GM19452 (cell line): ENCODE data around the gene SEC14L5.

Experiments
- ATAC-seq: cut with Tn5 transposase; IDR thresholded peaks from one replicate; pipeline ENCODE4 v1.9.1; 2021; ENCODE audit not compliant: unreplicated experiment

SEC14L5 gene

DNA sequence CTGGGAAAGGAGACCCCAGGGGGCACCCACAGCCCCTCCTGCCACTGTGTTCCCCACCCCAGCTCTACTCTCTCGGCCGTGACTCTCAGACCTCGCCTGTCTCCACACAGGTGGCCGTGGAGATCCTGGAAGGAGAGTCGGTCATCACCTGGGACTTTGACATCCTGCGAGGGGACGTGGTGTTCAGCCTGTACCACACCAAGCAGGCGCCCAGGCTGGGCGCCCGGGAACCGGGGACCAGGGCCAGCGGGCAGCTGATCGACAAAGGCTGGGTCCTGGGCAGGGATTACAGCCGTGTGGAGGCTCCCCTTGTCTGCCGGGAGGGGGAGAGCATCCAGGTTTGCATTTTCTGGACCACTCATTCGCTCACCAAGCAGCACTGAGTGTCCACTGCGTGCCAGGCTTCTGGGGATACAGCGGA lies 50.2 kb downstream of the SEC14L5 start:
- ATAC-seq = no peak

DNA sequence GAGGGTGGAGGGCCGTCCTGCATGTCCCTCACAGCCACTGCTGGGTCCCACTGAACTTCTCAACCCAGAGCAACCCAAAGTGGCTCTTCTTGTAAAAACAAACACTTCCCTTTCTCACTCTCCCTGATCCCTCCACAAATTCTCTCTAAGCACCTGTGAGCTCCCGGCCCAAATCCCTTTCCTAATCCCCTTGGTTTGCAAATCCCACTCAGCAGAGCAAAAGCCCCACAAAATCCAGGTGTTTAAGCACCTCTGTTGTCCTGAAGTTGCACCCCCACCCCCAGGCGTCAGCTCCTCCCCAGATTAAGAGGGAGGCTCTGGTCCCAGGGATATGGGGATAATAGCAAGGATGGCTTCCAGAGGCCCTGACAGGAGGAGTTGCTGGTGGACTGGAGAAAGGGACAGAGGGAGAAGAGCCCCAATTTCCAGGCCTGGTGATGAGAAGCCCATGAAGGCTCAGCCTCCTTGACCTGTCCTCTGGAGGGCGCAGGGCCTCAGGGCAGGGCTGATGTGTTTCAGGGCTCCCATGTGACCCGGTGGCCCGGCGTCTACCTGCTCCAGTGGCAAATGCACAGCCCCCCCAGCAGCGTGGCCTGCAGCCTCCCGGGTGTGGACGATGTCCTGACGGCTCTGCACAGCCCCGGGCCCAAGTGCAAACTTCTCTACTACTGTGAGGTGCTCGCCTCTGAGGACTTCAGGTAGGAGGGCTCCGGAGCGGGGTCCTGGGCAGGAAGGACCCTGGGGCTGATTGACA lies 52.6 kb downstream of the SEC14L5 start:
- ATAC-seq = no peak

DNA sequence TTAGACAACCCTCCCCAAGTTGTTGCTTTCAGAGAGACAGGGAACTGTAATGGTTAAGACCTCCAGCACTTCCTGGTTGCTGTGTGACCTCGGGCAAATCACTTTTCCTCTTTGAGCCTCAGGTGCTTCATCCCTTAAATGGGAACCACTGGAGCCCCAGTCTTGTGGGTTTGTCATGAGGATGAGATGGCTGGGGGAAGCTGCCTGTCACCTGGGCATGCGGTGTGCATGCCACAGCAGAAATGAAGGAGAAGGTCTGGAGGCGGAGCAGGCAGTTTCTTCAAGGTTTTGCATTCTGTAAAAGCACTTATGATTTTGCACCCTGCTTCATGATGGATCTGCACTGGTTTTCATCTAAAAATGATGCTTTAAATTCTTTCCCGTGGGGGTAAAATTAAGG lies 53.5 kb downstream of the SEC14L5 start:
- no peak for ATAC-seq

DNA sequence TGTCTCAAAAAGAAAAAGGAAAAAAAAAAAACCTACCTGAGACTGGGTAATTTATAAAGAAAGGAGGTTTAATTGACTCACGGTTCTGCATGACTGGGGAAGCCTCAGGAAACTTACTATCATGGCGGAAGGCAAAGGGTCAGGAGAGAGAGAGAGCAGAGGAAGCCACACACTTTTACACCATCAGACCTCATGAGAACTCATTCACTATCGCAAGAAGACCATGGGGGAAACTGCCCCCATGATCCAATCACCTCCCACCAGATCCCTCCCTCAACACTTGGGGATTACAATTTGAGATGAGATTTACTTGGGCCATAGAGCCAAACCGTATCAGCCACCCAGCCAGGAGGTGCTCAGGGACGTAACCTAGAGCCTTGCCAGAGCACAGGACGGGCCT lies 54.8 kb downstream of the SEC14L5 start:
- no peak for ATAC-seq

DNA sequence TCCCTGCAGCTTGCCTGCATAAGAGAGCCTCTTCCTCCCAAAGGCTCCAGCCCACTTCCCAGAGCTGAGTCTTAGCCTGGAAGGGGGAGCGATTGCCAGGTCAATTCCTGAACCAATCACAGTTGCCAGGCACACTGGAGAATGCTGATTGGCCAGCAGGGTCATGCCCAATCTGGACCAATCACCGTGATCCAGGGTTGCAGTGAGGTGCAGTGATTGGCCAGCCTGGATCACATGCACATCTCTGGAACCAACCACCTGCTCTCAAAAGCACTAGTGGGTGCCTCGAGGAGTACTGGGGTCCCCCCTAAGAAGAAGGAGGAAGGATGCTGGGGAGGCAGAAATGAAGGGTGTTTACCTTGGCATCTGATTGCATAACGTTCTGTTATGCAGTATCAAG lies 57.2 kb downstream of the SEC14L5 start:
- no peak for ATAC-seq

DNA sequence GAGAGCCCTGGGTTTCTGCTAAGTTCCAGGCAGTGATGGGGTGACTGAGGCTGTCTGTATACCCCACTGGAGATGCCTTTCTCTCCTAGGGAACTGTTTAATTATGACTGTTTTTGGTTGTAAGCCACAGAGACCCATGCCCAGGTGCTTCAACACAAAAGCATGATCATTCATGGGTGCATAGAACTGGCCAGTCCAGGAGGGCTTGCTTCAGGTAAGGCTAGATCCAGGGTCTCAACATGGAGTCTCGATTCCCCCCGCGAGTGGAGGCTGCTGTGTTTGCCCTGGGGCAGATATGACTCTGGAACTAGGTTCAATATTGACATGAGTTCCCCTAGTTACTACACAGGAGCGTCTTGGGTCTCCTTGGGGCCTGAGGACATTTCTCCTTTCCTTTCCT lies 57.8 kb downstream of the SEC14L5 start:
- no peak for ATAC-seq

DNA sequence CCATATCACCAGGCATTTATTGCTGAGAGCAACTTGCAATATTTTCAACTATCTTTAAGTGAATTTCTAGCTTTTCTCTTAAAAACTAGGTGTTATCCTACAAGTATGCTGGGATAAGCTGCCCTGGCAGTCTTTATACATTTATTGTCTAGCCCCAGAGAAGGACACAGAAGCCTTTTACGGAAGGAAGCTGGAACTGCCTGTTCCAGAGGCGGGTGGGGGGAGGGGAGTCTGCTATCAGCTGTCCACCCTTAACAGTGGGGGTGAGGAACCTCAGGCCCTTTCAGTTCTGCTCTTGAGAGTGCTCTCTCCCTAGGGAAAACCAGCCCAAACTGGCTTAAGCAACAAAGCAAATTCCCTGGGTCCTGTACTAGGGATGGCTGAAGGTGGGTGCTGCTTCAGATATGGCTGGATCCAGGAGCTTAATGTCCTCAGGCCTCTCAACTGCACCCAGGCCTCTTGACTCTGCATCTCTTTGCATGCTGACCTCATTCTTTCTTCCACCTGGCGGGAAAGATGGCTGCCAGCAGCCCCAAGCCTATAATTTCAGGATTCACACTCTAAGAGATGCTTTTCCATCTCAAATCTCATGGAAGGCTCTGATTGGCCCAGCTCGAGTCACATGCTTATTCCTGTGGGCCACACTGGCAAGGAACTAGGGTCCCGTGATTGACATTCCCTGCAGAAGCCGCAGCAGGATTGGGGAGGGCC lies 59.0 kb downstream of the SEC14L5 start:
- no peak for ATAC-seq

DNA sequence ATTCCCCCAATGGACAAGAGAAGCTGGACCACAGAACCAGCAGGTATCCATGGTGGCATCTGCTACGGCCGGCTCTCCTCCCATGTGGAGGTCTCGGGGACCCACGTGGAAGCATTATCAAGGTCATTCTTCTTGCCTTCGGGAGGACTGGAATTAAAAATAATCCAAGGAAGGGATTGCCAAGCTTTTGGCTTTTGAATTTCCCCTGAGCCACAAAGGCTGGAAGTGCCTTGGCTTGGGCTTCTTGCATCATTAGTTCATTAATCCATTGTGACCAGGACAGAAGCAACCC lies 59.5 kb downstream of the SEC14L5 start:
- ATAC-seq = no peak

DNA sequence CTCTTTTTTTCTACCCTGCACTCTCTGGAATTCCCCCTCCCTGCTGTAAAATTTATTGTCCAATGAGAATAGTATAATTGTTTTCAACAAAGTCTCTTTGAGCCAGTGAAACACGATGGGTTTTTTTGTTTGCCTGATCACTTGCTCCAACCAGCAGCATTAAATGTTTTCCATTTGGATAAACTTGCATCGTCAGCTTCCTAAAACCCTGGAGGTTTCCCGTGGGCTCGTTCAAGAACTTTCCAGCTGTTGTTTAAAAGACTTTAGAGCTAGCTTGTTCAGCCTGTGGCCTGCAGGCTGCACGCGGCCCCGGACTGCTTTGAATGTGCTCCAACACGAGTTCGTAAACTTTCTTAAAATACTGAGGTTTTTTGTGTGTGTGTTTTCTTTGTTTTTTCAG lies 60.7 kb downstream of the SEC14L5 start:
- no peak for ATAC-seq

DNA sequence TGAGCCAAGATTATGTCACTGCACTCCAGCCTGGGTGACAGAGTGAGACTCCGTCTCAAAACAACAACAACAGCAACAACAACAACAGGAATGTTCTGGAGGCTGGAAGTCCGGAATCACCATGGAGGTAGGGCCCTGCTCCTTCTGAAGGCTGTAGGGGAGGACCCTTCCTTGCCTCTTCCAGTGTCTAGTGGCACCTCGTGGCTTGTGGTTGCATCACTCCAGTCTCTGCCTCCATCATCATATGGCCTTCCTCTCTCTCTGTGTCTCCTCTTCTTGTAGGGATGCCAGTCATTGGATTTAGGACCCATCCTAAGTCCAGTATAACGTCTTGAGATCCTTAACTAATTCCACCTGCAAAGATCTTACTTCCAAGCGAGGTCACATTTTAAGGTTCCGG lies 61.6 kb downstream of the SEC14L5 start:
- ATAC-seq = no peak

DNA sequence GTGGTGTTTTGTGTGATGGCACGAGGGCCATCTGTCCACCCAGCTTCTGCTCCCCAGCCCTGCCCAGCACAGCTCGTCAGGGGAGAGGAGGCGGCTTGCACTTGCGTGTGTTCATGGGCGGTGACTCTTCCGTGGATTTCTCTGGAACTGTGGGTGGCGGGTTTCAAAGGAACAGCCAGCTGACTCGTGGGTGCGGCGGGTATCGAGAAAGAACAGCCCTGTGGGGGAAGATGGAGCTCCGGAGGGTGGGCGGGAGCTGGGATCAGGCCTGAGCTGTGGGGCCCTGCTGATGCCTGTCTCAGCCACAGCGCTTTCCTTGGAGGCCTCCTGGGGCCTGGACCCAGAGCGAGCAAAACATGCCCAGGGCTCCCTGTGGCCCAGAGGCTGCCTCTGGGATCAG lies 62.4 kb downstream of the SEC14L5 start:
- ATAC-seq = no peak

DNA sequence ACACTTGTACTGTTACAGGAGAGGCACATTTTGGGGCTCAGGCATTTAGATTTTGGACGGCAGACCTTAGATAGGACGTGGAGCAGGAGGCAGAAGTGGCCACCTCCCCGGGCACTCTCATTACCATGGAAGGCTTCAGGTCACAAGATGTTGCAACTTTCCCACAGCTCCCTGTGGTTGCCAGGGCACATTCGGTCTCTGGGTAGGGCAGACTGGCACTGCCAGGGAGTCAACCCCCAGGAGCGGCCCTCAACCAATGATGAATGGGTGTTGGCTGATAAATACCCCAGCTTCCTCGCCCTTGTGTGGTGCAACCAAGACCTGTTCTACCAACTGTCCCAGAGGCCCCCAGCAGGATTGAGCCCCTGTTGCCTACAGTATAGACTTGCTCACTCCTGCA lies 64.4 kb downstream of the SEC14L5 start:
- ATAC-seq = no peak

DNA sequence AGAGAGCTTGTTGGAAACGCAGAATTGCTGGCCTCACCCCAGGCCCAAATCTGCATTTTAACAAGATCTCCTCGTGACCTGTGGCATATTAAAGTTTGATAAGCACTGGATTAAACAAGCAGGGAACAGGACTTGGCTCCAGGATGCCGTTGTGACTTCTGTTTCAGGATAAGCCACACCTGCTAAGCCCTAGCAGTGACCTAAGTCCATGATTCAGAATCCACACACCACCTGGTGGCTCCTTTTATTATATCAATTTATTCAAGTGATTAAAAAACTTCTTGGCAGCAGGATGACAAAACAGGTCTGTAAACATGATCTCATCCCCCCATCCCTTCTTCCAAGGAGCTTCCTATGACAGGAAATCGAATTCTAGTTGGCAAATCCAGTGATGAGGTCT lies 66.5 kb downstream of the SEC14L5 start:
- no peak for ATAC-seq

DNA sequence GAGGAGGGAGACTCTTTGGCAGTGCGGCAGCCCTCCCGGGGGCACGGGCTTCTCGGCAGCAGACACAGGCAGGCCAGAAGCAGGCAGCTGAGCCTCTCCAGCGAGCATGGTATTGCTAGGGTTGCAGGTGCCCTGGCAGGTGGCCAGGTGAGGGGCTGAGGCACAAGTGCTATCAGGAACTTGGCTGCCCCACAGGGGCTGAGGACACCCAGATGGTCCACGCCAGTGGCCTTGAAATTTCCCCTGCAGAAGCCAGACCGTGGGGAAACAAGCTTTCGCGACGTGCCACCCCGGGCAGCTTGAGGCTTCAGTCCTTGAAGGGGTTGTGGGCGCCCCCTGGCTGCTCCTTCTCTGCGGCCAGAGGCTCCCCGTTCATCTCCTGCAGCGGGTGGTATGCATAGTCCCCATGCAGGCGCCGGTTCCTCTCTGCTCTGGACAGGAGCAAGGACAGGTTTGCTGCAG lies 67.1 kb downstream of the SEC14L5 start:
- ATAC-seq = no peak

DNA sequence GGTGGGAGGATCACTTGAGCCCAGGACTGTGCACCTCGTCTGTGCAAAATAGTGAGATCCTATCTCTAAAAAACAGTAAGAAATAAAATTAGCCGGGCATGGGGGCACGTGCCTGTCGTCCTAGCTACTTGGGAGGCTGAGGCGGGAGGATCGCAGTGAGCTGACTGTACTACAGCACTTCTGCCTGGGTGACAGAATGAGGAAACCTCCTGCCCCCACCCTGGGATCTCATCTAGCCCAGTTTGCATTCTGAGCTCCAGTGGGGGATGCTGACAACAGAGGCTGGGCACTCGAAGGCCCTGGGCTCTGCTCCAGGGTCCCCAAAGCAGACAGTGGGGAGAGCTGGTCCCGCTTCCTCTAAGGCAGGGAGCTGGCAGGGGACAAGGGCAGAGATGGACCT lies 68.5 kb downstream of the SEC14L5 start:
- no peak for ATAC-seq

DNA sequence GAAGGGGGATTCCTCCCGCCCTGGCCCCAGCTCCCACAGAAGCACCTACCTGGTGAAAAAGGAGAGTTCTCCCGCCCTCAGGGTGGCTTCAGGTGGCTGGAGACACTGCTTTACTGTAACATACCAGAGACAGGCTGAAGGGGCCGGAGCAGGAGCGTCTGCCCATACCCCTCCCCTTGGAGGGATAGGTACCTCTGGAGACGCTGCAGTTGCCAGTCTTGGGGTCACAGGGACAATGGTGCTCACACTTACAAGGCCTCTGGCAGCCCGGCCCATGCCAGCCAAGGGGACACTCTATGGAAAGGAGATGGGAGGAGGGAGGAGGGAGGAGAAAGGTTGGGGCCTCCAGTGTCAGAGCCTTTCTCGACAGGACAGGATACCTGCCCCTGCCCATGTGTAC lies 69.0 kb downstream of the SEC14L5 start:
- ATAC-seq = no peak

DNA sequence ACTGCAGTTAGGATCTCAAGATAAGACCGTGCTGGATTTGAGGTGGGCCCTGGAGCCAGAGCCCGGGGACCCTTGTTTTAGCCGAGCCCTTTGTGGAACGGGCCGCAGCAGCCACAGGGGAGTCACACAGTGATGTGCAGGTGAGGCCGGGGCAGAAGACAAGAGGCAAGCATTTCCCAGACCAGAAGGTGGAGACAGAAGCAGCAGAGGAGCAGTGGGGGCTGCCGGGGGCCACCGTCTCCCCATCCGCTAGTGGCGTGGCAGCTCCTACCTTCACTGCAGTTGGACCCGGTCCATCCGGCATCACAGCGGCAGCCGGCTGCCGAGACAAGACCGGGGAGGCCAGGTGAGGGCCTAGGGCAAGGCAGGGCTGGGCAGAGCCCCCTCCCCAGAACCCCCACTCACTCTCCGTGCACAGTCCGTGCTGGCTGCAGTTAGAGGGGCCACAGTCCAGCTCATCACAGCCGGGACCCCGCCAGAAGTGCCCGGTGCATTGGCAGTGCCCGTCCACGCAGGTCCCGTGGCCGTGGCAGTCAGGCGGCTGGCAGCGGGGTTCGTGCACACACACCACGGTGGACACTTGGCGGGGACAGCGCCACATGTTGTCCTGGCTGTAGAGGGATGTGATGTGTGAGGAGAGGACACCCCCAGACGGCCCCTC lies 69.6 kb downstream of the SEC14L5 start:
- no peak for ATAC-seq

DNA sequence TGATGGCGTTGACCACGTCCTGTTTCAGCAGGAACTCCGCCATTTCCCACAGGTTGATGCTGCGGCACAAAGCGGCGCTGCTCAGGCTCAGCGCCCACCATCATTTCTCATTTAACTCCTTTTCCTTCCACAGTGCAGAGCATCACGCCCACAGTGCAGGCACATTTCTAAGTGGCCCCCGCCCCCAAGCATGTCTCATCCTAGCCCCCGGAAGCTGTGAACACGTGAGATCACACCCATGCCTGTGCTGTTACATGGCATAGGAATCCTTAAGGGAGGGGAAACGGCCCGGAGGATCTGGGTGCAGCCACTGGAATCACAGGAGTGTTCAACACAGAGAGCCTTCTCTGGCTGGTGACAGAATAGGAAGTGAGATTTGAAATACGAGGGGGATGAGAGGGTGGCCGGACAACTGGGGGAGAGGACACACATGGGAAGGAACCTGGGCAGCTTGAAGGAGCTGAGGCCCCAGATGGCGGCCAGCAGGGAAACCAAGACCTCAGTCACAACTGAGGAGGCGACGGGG lies 70.9 kb downstream of the SEC14L5 start:
- no peak for ATAC-seq

DNA sequence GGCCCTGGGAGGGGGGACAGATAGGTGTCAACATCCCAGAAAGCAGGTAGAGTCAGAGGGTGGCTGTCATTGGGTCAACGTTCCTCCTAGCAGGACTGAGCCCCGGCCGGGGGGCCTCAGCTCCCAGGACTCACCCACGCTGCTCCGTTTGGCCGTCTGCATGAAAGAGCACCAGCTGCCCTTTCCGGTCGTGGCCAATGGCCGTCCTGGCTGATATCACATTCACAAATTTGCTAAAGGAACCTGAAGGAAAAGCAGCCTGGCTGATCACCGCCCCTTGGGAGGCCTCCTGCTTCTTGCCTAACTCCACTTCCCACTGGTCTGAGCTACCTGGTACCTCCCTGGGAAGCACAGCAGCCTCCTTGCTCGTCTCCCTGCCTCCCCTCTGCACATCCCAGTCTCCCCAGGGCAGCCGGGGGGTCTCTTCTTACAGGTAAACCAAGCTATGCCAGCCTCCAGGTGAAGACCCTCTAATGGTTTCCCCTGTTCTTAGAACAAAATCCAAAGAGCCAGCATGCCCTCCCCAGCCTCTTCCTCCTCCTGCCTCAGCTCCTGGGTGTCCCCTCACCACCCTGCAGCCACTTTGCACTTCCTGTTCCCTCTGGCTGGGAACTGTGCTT lies 72.2 kb downstream of the SEC14L5 start:
- no peak for ATAC-seq

DNA sequence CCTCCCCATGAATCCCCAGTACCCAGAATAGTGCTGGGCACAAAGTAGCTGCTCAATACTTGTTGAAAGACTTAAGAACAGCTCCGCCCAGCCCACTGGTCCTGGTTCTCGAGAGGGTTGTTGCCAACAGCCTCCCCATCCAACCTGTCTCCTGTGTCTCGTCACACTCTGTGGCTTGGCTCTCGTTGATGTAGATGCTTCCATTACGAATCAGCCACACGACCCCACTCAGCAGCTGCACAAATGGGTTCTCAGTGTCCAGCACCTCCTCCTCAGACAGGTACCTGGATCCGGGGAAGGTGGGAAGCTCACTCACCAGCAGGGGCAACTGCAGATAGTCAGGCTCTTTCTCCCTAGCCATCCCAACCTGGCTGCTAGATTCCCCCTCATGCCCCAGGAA lies 73.5 kb downstream of the SEC14L5 start:
- ATAC-seq = no peak

DNA sequence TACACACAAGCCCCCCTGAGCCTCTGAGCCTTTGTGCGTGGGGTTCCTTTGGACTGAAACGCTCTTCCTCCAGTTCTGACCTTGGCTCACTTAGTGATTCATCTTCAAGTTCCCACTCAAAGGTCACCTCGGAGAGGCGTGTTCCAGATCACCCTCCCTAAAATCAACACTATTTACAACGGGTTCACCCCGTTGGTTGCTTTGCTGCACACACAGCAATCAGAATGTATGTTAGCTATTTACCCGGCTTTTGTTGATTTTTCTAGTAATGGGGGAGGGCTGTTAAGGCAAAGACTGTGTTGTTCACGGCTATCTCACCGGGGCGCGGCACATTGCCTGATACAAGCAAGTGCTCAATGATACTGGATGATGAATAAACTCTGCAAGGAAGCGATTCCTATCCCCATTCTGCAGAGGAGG lies 74.6 kb downstream of the SEC14L5 start:
- no peak for ATAC-seq
